8988T (cell line): ENCODE results near the gene ZNF385B.

Source experiments
- DNase-seq: peaks from one replicate; pipeline ENCODE4 v3.0.0; 2011

Gene ZNF385B

DNA sequence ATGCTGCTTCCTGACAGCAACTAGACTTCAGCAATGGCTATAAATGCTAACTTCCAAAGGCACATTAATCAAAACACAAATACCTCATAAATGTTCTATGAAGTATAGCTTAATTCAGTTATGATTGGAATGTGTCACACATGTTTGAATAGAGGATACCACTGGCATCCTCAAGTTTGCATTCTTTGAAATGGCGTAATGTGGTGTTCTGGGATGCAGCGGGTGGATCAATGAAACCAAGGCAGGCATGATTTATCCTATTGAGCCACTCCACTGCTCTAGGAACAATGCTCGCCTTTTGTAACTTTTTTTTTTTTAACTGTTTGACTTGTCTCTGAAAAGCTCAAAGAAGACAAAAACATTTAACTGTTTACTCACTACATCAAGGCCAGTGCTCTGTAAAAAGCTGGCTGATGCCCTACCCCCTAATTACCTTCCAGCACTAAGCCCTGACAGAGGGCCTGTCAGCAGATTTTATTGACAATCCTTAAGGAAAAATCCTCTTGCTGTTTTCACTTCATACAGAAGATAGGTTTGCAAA is 318.0 kb downstream of the ZNF385B start:
- DNase-seq, result no peak

DNA sequence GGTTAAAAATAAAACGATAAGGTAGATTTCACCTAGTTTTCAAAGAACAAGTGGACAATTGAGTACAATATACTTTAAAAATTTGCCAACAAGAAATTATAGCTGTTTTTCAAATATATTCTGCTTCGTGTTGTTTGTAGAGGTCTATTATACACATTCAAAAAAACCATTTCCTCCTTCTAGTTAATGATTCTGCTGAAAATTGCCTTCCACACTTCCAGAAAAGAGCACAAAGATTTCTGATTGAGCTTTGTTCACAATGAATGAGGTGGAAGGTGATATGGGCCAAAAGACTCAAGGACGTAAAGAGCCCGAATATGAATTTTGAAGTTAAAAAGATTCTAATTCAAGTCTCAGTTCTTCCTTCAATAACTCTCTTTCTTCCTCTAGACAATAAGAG is 319.8 kb downstream of the ZNF385B start:
- no peak for DNase-seq

DNA sequence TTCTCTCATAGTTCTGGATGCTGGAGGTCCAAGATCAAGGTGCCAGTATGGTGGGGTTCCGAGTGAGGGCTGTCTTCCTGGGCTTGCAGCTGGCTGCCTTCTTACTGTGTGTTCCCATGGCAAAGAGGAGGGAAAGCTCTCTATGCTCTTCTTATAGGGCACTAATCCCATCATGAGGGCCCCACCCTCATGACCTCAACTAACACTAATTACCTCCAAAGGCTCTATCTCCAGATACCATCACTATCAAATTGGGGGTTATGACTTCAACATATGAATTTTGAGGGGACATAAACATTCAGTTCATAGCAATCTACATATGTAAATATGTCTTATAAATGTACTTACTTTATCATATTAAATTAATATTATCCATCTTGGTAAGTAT is 322.3 kb downstream of the ZNF385B start:
- DNase-seq, result no peak

DNA sequence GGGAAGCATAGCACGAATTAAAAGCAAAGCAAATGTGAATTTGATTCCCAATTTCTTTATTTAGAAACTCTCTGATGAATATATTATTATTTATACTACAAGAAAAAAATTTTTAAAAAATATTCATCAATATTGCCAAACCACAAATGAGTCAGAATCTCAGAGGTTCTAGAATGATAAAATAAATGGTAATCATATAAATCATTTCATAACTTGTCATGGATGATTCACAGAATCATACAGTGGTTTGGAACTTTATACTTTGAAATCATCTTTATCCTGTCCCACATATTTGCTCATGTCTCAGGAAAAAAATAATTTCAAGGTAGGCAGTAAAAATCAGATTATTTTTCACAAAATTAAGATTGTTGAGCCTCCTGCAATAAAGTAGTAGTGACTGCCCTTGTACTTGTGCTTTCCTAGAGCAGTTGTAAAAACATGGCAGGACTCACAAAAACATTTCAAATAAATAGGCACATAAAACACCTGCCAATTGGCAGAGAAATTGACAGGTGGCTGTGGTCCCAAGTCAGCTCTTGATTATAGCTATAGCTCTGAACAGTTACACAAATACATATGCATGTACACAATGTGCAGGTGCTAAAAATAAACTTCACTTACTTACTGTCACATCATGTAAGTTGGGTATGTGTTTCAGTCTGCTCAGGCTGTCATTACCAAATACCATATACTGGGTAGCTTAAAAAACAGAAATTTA is 322.8 kb downstream of the ZNF385B start:
- no peak for DNase-seq

DNA sequence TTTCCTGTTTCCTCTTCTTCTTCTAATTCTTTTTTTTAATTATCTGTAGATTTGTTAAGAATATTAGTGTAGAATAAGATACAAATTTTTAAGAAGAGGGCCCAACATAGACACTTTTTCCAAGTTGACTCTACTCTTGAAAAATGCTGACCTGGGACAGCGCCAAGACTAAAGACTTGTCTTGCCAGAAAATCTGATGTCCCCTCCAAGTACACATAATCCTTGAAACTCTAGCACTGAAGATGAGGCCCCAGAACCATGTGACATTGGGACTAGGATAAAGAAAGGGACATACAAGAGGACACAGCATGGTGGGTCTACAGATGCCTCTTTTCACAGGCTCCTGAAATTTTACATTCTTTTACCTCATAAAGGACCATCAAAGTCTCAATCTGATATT is 325.2 kb downstream of the ZNF385B start:
- DNase-seq, result no peak

DNA sequence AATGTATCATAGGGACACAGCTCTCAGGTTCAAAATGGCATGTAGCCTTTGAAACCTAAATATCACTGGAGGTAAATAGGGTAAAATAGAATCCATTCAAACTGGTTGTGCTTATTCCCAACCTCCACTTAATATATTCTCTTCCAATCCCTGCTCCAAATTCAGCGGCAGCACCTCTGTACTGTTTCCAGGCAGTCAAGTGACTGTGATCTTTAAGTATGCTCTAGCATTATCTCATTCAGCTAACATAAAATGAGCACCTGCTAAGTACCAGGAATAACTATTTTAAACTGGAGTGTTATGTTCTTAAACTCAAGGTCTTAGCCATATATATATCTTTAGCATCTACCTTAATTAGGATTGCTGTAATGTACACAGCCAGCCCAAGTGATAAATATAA is 327.5 kb downstream of the ZNF385B start:
- DNase-seq, result no peak

DNA sequence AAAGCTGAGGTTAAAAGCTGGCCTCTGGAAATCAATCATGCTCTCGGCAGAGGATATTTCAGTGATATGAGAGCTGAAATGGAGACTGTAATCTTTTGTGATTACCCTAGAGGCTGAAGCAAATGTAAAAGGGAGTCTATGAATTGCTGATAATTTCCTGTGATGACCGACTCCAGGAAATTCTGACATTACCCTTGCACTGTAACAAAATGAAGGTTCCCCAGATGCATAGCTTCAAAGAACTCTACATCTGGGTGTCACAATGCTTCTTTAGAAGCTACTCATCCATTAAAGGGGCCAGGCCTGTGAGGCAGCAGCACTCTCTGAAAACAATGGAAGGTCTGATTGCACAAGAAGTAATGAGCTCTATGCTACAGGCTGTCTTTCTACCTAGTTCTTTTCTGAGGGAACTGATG is 328.5 kb downstream of the ZNF385B start:
- no peak for DNase-seq

DNA sequence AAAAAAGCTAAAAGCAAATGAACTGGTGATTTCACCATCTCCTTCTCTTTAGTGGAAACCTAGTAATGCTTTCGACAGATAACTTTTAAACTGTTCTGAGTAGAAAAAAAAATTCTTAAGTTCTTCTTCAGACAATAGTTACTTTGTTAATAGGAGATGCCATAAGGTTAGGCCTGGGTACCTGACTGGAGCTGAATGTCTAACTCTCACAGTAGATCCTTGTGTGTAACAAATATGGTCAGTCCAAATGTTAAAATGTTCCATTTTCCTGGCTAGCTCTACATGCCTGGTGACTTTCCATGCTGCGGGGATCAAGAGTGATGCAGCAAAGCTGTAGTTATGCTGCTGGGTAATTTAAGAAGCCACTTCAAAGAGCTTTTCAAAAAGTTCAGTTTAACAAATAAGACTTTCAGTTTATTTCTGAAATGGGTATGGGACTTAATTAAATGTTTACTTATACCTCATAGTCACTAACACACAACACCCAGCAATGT is 332.8 kb downstream of the ZNF385B start:
- no peak for DNase-seq

DNA sequence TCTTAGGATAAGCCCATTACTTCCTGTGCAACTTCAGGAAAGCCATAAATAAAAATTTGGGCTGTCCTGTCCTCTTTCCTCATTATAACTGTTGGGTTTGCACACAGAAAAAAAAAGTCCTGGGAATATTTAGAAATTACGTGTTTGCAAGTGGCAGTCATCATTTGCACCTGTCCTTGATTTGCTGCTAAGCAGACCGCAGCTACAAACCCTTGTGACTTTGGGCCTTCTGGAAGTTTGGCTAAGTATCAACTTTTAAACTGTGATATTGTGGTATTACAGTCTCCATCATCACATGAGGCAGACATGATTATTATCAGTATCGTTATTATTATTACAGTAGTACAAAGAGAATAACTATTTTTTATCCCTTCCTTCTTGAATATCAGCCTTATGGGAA is 336.1 kb downstream of the ZNF385B start:
- no peak for DNase-seq

DNA sequence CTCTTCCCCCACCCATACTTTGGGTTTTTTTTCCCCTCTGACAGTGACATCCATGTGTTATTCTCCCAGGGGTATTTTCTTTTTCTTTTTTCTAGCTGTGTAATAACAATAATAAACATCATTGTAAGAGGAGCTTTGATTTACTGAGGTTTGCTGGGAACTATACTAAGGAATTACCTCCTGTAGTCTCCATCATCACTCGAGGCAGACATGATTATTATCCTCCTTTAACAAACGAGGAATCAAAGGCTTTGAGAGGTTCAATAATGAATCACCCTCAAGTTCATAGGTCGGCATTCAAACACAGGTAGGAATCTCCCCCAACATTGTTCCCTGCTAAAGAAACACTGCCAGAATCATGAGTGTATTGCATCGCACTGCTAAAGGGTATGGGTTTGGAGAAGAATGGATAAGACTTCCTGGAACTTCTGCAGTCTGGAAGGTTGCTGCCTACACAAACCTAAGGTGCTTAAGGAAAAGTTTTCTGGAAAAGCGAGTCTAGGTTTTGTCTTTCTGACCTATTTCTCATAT is 336.5 kb downstream of the ZNF385B start:
- DNase-seq, result no peak

DNA sequence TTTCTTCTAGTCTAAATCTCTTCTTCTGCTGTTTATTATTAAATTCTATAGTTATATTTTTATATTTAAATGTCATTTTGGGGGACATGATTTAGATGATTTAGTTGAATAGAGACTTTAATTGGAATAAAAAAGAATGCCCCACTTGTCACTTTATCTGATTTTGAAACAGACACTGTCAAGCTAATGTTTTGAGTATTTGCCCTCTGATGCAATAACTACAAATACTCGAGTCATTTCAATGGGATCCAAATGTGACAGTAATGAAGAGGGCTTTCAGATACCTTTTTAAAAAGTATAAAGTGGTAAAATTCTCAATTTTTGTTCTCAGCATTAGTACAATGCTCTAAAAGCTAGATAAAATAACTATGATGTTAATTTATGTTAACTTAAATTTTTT is 339.5 kb downstream of the ZNF385B start:
- DNase-seq, result no peak

DNA sequence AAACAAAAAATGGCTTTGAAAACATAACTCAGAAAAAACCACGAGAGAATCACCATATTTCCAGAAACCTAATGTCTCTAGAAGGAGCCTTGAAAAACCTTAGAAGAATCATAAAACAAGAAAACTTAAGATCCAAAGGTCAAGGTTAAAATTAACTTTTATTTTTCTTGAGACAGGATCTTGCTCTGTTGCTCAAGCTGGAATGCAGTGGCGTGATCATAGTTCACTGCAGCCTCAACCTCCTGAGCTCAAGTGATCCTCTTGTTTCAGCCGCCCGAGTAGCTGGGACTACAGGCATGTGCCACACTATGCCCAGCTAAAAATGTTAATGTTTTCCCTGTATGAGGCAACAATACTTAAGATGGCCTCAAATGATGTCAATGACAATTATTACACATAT is 342.6 kb downstream of the ZNF385B start:
- DNase-seq, result no peak

DNA sequence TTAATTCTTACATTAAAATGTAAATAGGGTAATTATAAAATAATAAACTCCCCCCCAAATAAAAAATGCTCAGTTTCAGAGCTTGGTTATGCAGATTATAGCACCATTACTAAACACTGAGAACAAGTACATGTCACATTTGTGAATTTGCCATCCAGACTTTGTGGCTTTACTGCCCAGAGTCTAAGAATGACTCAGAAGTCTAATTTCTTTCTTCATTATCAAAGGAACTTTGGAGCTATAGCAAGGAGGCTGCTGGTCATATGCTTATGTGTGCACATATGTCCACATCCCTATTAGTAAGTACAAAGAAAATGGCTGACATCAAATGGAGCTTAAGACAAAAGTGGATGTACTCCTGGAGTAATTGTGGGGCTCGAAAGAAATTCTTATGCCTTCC is 348.2 kb downstream of the ZNF385B start:
- no peak for DNase-seq

DNA sequence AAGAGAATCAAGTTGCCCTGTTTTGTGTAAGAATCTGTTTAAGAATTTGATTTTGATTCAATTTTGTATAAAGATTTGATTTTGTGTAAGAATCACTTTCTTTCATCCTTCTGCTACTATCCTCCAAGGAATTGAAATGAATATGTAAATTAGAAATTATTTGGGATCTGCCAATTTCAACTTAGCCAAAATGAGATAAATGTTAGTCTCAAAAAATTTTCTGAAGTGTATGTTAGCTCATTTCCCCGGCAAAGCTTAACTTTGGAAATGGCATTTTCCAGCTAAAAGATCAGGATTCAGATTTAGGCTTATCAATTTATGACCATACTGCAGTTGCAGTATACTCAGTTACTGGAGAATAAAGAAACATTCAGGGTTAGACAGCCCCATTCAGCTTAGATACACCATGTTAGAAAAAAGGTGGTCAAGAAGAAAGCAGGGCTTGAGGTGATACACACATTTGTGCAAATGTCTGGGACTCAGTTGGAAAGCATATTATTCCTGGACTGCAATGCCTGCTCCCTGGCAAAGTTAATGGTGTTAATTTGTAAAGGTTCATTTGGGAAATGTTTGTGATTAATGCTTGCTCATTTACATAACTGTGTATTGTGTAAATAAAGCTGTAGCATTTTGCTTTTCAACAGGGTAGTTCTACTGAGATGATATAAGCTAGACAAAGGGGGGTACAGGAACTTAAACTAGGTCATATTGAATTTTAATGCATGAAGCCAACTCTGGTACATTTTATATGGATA is 349.0 kb downstream of the ZNF385B start:
- no peak for DNase-seq

DNA sequence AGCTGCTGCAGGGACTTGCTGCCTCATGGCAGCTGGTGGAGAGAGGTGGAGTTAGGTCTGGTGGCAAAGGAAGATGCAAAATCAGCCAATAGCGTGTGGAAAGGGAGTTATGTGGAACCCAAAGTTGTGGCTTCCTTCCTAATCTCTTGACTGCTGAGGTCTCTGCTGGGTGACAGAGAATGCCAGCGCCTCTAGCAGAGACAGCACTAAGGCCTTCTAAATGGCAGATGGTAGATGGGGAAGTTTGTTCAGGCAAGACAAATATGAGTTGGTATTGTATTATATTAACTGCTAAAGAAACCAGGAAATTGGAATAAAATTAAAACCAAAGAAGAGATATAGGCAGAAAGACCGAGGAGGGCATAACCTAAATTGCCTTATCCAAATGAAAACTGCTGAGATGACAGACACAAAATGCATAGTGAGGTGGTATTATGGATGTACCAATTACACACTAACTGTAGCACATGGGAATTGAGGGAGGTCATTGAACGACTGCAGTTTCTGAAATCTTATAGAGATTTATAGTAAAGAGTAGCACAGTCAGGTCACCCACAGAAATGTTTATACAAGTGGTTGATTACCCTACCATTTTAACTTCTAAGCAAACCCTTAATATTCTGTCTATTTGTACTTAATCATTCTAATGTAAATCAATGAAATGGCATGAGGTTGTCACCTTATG is 350.2 kb downstream of the ZNF385B start:
- DNase-seq, result no peak

DNA sequence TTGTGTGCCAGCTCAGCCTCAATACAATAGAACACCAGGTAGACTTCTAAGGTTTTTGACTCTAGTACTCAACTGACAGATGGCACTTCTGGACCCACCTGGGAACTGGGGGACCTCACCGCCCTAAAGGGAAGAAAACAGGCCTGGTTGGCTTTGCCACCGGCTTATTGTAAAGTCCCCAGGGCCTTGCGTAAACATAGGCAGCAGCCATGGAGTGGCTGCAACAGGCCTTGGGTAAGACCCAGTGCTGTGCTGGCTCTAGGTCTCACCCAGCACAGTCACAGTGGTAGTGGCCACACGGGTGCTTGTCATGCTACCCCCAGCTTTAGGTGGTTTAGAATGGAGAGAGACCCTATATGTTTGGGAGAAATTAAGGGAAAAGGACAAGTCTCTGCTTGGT is 366.1 kb downstream of the ZNF385B start:
- DNase-seq, result no peak

DNA sequence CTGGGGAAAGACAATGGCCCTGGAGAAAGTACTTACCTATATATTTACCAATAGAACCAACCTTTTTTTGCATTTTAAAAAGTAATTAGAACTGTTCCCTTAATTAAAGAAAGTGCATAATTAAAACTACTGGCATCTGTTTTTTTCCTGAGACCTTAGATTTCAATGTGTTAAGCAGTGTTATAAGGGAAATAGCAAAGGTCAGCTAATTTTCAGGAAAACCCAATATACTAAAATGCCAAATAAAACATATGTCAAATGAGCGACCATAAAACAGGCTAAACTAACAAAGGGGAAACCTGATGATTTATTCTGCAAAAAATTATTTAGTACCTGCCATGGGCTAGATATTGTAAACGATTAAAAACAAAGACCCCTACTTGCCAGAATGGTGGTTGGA is 372.8 kb downstream of the ZNF385B start:
- DNase-seq, result no peak

DNA sequence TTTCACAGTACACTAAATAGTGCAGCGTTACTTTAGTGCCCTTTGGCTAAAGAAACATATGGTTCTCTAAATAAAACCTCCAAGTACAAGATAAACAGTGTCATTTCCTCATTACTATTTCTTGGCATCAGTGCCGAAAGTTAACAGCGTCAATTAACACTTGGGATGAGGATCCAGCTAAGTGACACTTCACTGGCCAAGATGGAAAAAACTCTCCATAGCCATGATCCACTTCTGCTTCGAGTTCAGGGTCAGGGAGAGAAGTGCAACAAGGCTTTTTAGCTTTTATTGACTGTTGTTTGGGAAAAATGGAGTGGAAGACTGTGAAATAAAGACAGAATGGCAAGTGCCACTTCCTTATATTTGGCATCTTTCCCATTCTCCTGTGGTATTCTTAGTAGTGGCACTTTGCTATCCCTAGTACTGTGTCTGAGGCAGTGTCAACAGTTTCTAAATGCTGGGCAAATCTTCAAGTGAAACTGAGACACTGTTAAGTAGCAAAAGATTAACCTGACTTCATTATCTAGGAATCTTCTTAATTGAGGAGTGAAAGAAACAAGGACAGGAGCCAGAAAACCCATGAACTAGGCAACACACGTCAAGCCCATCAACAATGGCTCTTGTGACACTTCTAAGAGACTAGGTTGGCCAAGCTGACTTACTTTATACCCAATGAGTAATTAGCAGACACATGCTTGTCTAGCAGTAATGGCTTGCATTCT is 374.2 kb downstream of the ZNF385B start:
- DNase-seq, result no peak

DNA sequence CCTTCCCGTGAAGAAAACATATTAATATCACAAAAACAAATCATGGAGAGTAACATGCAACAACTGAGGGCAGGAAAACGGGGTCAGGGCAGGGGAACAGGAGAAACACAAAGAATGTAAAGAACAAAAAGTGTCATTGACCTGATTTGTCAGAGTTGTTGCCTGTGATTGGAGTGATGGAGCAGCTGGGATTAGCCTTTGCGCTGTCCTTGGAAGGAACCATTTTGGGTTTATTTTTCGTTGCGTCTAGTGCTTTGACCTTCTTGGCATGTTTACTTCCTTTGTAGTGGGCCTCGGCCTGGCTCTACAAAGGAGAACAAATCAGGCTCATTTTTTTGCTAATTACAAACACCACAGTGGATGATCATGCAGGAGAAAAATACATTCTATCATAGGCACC is 378.3 kb downstream of the ZNF385B start:
- DNase-seq, result no peak

DNA sequence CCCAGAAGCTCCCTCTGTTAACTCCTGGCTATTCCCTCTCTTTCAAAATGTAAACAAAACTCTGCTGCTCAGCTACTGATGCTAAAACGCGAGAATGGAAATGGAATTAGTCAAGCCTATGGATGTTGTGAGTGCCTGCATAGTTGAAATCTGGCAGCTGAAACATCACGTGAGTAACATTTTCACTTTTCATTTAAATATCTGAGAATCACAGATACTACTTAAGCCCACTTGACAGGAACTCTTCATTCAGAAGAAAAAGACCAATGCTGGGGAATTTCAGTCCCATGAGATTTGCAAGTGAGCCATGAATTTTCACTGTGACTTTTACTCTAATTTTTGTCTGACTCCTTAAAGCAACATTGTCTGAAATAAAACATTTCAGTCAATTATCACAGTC is 381.5 kb downstream of the ZNF385B start:
- no peak for DNase-seq

DNA sequence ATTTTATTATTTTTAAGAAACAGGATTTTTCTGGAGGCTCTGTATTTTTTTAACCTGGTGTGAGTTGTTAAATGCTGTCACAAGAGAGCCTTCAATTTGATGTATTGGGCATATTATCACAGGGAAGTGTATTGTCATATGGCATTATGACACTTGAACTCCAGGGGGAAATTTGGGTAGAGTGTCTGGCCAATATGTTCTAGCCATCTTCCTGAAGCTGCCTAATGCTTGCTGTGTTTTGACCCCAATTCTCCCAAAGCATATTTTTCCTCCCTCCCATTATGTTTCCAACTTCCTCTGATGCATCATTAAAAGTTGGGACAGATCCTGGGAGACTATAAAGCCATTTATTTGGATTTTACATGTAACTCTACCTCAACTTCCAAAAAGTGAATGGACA is 382.6 kb downstream of the ZNF385B start:
- DNase-seq, result no peak

DNA sequence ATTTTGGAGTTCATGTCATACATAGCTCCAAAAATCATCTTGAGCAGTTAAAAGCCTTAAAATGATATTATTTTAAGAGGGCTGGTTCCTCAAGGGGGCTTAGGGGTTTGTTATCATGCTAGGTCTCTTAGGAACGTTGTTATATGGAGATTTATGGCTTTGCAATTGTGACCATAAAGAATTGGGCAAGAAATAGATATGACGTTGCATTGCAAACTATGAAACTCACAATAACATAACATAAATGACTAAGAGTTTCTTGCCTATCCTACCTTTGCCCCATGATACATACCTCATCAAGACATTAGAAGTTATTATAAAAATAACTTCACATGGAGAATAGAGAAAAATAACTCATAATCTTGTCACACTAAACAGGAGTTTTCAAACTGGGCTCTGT is 390.4 kb downstream of the ZNF385B start:
- no peak for DNase-seq

DNA sequence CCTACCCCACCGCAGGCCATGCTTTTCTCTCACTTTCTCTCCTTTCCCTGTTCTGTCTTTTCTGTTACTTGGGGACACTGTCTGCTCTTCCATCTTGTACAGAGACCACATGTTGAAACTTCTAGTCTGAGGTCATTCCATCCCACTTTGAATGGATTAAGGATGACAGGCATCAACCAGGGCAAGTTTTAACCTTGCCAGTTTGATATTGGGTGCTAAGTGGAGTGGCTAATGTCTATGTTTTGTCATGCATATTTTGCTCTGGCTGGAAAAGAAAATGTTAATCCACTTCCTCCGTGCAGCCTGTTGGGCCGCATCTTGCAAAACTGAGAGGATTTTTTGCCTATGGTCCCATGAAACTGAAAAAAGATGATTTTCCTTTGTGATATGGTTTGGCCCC is 391.3 kb downstream of the ZNF385B start:
- DNase-seq, result no peak
